CD4-positive, CD25-positive, alpha-beta regulatory T cell (primary cell): ENCODE measurements around the gene MPDZ. TPM values are rescaled to one million over a fixed set of nuclear protein-coding genes. Genes with fewer than 3 reads are reported as not detected.

Experiments
- ATAC-seq, 2 donors: fragments of 150-1000 bp; cut with Tn5 transposase; one replicate each; pipeline ENCODE4 v1.10.0; 2021; ENCODE audit warnings: low read depth in 2 of 2, moderate number of reproducible peaks in 2 of 2, moderate library complexity in 1 of 2
- DNase-seq, 3 donors: peaks; one replicate each; pipeline versions ENCODE4 v3.0.0 to v3.0.0-alpha.2; 2012 to 2022; ENCODE audit warnings: mixed read lengths in 1 of 3
- H3K27ac ChIP-seq: one replicate; pipeline ENCODE4 v1.7.0; 2013; ENCODE audit warnings: mild to moderate bottlenecking, low read length; ENCODE audit not compliant: insufficient read depth, poor library complexity, severe bottlenecking
- H3K27me3 ChIP-seq: one replicate; pipeline ENCODE4 v1.7.0; 2013; ENCODE audit warnings: low read length; ENCODE audit not compliant: control insufficient read depth, insufficient read depth
- H3K36me3 ChIP-seq: one replicate; pipeline ENCODE4 v1.7.0; 2013; ENCODE audit warnings: mild to moderate bottlenecking, low read length, moderate library complexity; ENCODE audit not compliant: control insufficient read depth, insufficient read depth
- H3K4me1 ChIP-seq: 2 replicates; pipeline ENCODE4 v1.7.0; 2013; ENCODE audit warnings: mild to moderate bottlenecking, low read length; ENCODE audit not compliant: insufficient read depth, control insufficient read depth, poor library complexity, severe bottlenecking
- H3K4me3 ChIP-seq: one replicate; pipeline ENCODE4 v1.7.0; 2013; ENCODE audit warnings: low read depth, mild to moderate bottlenecking, low read length, moderate library complexity
- H3K9me3 ChIP-seq, 2 experiments: 1 replicate in 1 of 2; 2 replicates in 1 of 2; pipeline ENCODE4 v1.7.0; 2013; ENCODE audit warnings: low read length in 2 of 2, mild to moderate bottlenecking in 1 of 2, moderate library complexity in 1 of 2; ENCODE audit not compliant: control insufficient read depth in 2 of 2
- H3K27ac Mint-ChIP-seq, 3 donors: one replicate each; pipeline ENCODE4 v1.8.0; 2020 to 2022; ENCODE audit warnings: mild to moderate bottlenecking in 3 of 3, mixed read lengths in 3 of 3, moderate library complexity in 2 of 3
- H3K27me3 Mint-ChIP-seq: one replicate; pipeline ENCODE4 v1.8.0; 2022; ENCODE audit warnings: mild to moderate bottlenecking, mixed read lengths
- H3K36me3 Mint-ChIP-seq: one replicate; pipeline ENCODE4 v1.8.0; 2020; ENCODE audit warnings: mixed read lengths
- H3K4me1 Mint-ChIP-seq, 4 donors: one replicate each; pipeline ENCODE4 v1.8.0; 2020 to 2022; ENCODE audit warnings: mixed read lengths in 4 of 4, mild to moderate bottlenecking in 1 of 4
- H3K4me3 Mint-ChIP-seq, 4 donors: one replicate each; pipeline ENCODE4 v1.8.0; 2020 to 2022; ENCODE audit warnings: mild to moderate bottlenecking in 4 of 4, mixed read lengths in 4 of 4, moderate library complexity in 3 of 4
- H3K9me3 Mint-ChIP-seq, 7 donors: one replicate each; pipeline ENCODE4 v1.8.0; 2020 to 2022; ENCODE audit warnings: mixed read lengths in 7 of 7, mild to moderate bottlenecking in 3 of 7, moderate library complexity in 2 of 7
- polyA plus RNA-seq, 4 donors: library from polyadenylated mRNA; unstranded; fragments of 300-500 nt; fragmentation: Illumina TruSeq; gene quantifications; one replicate each; pipeline ENCODE4 v1.2.3, GENCODE V29; 2021
- total RNA-seq: library from RNA; stranded (reverse); gene quantifications from one replicate; pipeline ENCODE4 v1.2.3, GENCODE V29; 2022

MPDZ gene
- total and polyA plus RNA-seq, 5 donors from 2014 or later: 0.32 TPM; not detected in 4

GRCh38 chr9:13131991-13132390 lies 147.5 kb downstream of the MPDZ start:
- H3K9me3 ChIP-seq: no peaks in the 10 kb centered on the region
- Mint-ChIP-seq H3K9me3 (peaks cover 2 to 20% (median 8%) of the 10 kb centered on the region in 7 donors), H3K27ac (no peak overlapping the region), H3K27me3 (no peaks in the 10 kb centered on the region), H3K36me3 (no peaks in the 10 kb centered on the region), H3K4me3 (no peak overlapping the region), H3K4me1 (no peaks in the 10 kb centered on the region)
- H3K4me3 ChIP-seq: no peak overlapping the region
- no peak for ATAC-seq
- no peaks in the 10 kb centered on the region for H3K4me1 ChIP-seq
- no peak for DNase-seq
- H3K36me3 ChIP-seq: no peaks in the 10 kb centered on the region
- no peak overlapping the region for H3K27ac ChIP-seq
- H3K27me3 ChIP-seq: no peaks in the 10 kb centered on the region

GRCh38 chr9:13131416-13131815 lies 148.1 kb downstream of the MPDZ start:
- no peaks in the 10 kb centered on the region for H3K36me3 ChIP-seq
- no peak for ATAC-seq
- H3K27ac ChIP-seq: no peak overlapping the region
- no peak overlapping the region for H3K27ac Mint-ChIP-seq
- no peak for DNase-seq
- no peaks in the 10 kb centered on the region for H3K4me1 ChIP-seq
- H3K9me3 ChIP-seq: no peaks in the 10 kb centered on the region
- H3K27me3 ChIP-seq: no peaks in the 10 kb centered on the region
- H3K36me3 Mint-ChIP-seq: no peaks in the 10 kb centered on the region
- H3K4me3 ChIP-seq: no peak overlapping the region
- no peak overlapping the region for H3K4me3 Mint-ChIP-seq
- no peaks in the 10 kb centered on the region for H3K27me3 Mint-ChIP-seq
- H3K4me1 Mint-ChIP-seq: no peaks in the 10 kb centered on the region
- H3K9me3 Mint-ChIP-seq: peaks cover 2 to 25% (median 8%) of the 10 kb centered on the region in 7 donors

GRCh38 chr9:13128266-13128860 lies 151.1 kb downstream of the MPDZ start:
- peaks cover 2 to 28% (median 6%) of the 10 kb centered on the region in 7 donors for H3K9me3 Mint-ChIP-seq

GRCh38 chr9:13127131-13127530 lies 152.4 kb downstream of the MPDZ start:
- Histone ChIP-seq H3K4me1 (no peaks in the 10 kb centered on the region), H3K27ac (no peak overlapping the region), H3K36me3 (no peaks in the 10 kb centered on the region), H3K4me3 (no peak overlapping the region), H3K27me3 (no peaks in the 10 kb centered on the region), H3K9me3 (no peaks in the 10 kb centered on the region)
- DNase-seq: no peak
- no peak for ATAC-seq
- no peak overlapping the region for H3K4me3 Mint-ChIP-seq
- no peaks in the 10 kb centered on the region for H3K4me1 Mint-ChIP-seq
- H3K27me3 Mint-ChIP-seq: no peaks in the 10 kb centered on the region
- H3K36me3 Mint-ChIP-seq: no peaks in the 10 kb centered on the region
- H3K27ac Mint-ChIP-seq: no peak overlapping the region
- H3K9me3 Mint-ChIP-seq: peaks cover 2 to 29% (median 6%) of the 10 kb centered on the region in 7 donors

More at GRCh38 chr9:13128266-13128860, 151.1 kb downstream of the MPDZ start:
- Mint-ChIP-seq H3K36me3 (no peaks in the 10 kb centered on the region), H3K27me3 (no peaks in the 10 kb centered on the region), H3K27ac (no peak overlapping the region), H3K4me3 (no peak overlapping the region), H3K4me1 (no peaks in the 10 kb centered on the region)
- ATAC-seq (no peak), DNase-seq (no peak)
- Histone ChIP-seq H3K9me3 (no peaks in the 10 kb centered on the region), H3K36me3 (no peaks in the 10 kb centered on the region), H3K4me3 (no peak overlapping the region), H3K27ac (no peak overlapping the region), H3K4me1 (no peaks in the 10 kb centered on the region), H3K27me3 (no peaks in the 10 kb centered on the region)

GRCh38 chr9:13125261-13125660 lies 154.2 kb downstream of the MPDZ start:
- no peaks in the 10 kb centered on the region for H3K36me3 ChIP-seq
- H3K4me1 ChIP-seq: no peaks in the 10 kb centered on the region
- ATAC-seq (no peak), DNase-seq (no peak)
- Mint-ChIP-seq H3K9me3 (peaks cover under 1 to 33% (median 3%) of the 10 kb centered on the region in 7 donors), H3K27ac (no peak overlapping the region), H3K4me3 (no peak overlapping the region), H3K27me3 (no peaks in the 10 kb centered on the region), H3K4me1 (no peaks in the 10 kb centered on the region), H3K36me3 (no peaks in the 10 kb centered on the region)
- H3K9me3 ChIP-seq: no peaks in the 10 kb centered on the region
- no peaks in the 10 kb centered on the region for H3K27me3 ChIP-seq
- H3K27ac ChIP-seq: no peak overlapping the region
- no peak overlapping the region for H3K4me3 ChIP-seq

- H3K4me1 ChIP-seq: no peaks in the 10 kb centered on the region
These were observed 156.6 kb downstream of the MPDZ start for GRCh38 chr9:13122756-13123369.

GRCh38 chr9:13118313-13118712 lies 161.2 kb downstream of the MPDZ start:
- no peak overlapping the region for H3K27ac ChIP-seq
- H3K4me1 ChIP-seq: no peaks in the 10 kb centered on the region
- H3K36me3 ChIP-seq: no peaks in the 10 kb centered on the region
- H3K4me1 Mint-ChIP-seq: no peaks in the 10 kb centered on the region
- no peak overlapping the region for H3K4me3 ChIP-seq
- no peak for ATAC-seq
- no peak overlapping the region for H3K4me3 Mint-ChIP-seq
- no peak for DNase-seq
- H3K27ac Mint-ChIP-seq: no peak overlapping the region
- no peaks in the 10 kb centered on the region for H3K27me3 Mint-ChIP-seq
- no peaks in the 10 kb centered on the region for H3K9me3 ChIP-seq
- peaks cover 0 to 10% (median 4%) of the 10 kb centered on the region in 7 donors for H3K9me3 Mint-ChIP-seq
- H3K36me3 Mint-ChIP-seq: no peaks in the 10 kb centered on the region
- no peaks in the 10 kb centered on the region for H3K27me3 ChIP-seq

More at GRCh38 chr9:13122756-13123369, 156.6 kb downstream of the MPDZ start:
- H3K4me3 Mint-ChIP-seq: no peak overlapping the region
- ATAC-seq (no peak), DNase-seq (no peak)
- Histone ChIP-seq H3K9me3 (no peaks in the 10 kb centered on the region), H3K36me3 (no peaks in the 10 kb centered on the region), H3K27ac (no peak overlapping the region), H3K27me3 (no peaks in the 10 kb centered on the region), H3K4me3 (no peak overlapping the region)
- H3K36me3 Mint-ChIP-seq: no peaks in the 10 kb centered on the region
- H3K4me1 Mint-ChIP-seq: no peaks in the 10 kb centered on the region
- H3K27me3 Mint-ChIP-seq: no peaks in the 10 kb centered on the region
- peaks cover 0 to 26% (median 4%) of the 10 kb centered on the region in 7 donors for H3K9me3 Mint-ChIP-seq
- no peak overlapping the region for H3K27ac Mint-ChIP-seq

GRCh38 chr9:13116292-13116691 lies 163.2 kb downstream of the MPDZ start:
- Histone ChIP-seq H3K9me3 (no peaks in the 10 kb centered on the region), H3K27ac (no peak overlapping the region), H3K4me3 (no peak overlapping the region), H3K27me3 (no peaks in the 10 kb centered on the region), H3K4me1 (no peaks in the 10 kb centered on the region), H3K36me3 (no peaks in the 10 kb centered on the region)
- no peaks in the 10 kb centered on the region for H3K27me3 Mint-ChIP-seq
- H3K4me3 Mint-ChIP-seq: no peak overlapping the region
- no peaks in the 10 kb centered on the region for H3K4me1 Mint-ChIP-seq
- H3K27ac Mint-ChIP-seq: no peak overlapping the region
- no peaks in the 10 kb centered on the region for H3K36me3 Mint-ChIP-seq
- DNase-seq: no peak
- ATAC-seq: no peak
- H3K9me3 Mint-ChIP-seq: peaks cover 0 to 7% (median 2%) of the 10 kb centered on the region in 7 donors
